Fibroblast of lung (primary cell): ENCODE results near the gene IL9R. TPM values are rescaled to one million over a fixed set of nuclear protein-coding genes. Genes with fewer than 3 reads are reported as not detected.

Source experiments
- DNase-seq, 2 donors: peaks; one replicate each; pipeline versions ENCODE4 v3.0.0 to v3.0.0-alpha.2; 2010; ENCODE audit warnings: low read depth in 2 of 2
- H2AFZ ChIP-seq: 2 replicates; pipeline ENCODE4 v1.5.1; 2012; ENCODE audit warnings: low read length, control low read depth, inconsistent platforms
- H3K27ac ChIP-seq: 2 replicates; pipeline ENCODE4 v1.5.1; 2011; ENCODE audit warnings: low read length, control low read depth; ENCODE audit not compliant: insufficient read depth
- H3K27me3 ChIP-seq: 2 replicates; pipeline ENCODE4 v1.5.1; 2011; ENCODE audit warnings: mild to moderate bottlenecking, low read length; ENCODE audit not compliant: control insufficient read depth, insufficient read depth
- H3K36me3 ChIP-seq: 2 replicates; pipeline ENCODE4 v1.5.1; 2011; ENCODE audit warnings: low read length; ENCODE audit not compliant: control insufficient read depth, insufficient read depth
- H3K4me1 ChIP-seq: 2 replicates; pipeline ENCODE4 v1.5.1; 2011; ENCODE audit warnings: low read length; ENCODE audit not compliant: control insufficient read depth, insufficient read depth; ENCODE audit errors: extremely low read depth
- H3K4me2 ChIP-seq: 2 replicates; pipeline ENCODE4 v1.5.1; 2011; ENCODE audit warnings: low read length, control low read depth; ENCODE audit not compliant: insufficient read depth; ENCODE audit errors: extremely low read depth
- H3K4me3 ChIP-seq, 4 experiments: fragments of 200-600 bp in 1 of 4; sonication (generic) in 1 of 4; replicated peaks in 1 of 4; 2 replicates each; pipeline ENCODE4 v1.5.1; 2011 to 2016; ENCODE audit warnings: low read length in 4 of 4, low read depth in 3 of 4, mild to moderate bottlenecking in 3 of 4, control low read depth in 2 of 4, inconsistent platforms in 1 of 4, mixed read lengths in 1 of 4; ENCODE audit not compliant: insufficient read depth in 1 of 4; ENCODE audit errors: control extremely low read depth in 1 of 4
- H3K79me2 ChIP-seq: 2 replicates; pipeline ENCODE4 v1.5.1; 2012; ENCODE audit warnings: mild to moderate bottlenecking, low read length, inconsistent platforms; ENCODE audit not compliant: control insufficient read depth, insufficient read depth
- H3K9ac ChIP-seq: 2 replicates; pipeline ENCODE4 v1.5.1; 2011; ENCODE audit warnings: mild to moderate bottlenecking, low read length, control low read depth; ENCODE audit not compliant: insufficient read depth
- H3K9me3 ChIP-seq: 2 replicates; pipeline ENCODE4 v1.5.1; 2012; ENCODE audit warnings: low read depth, low read length; ENCODE audit not compliant: control insufficient read depth, insufficient read depth
- H4K20me1 ChIP-seq: 2 replicates; pipeline ENCODE4 v1.5.1; 2011; ENCODE audit warnings: low read length; ENCODE audit not compliant: control insufficient read depth, insufficient read depth; ENCODE audit errors: extremely low read depth
- CTCF ChIP-seq, 2 donors: IDR thresholded peaks in 1 of 2; conservative IDR thresholded peaks in 1 of 2; 1 replicate in 1 of 2; 2 replicates in 1 of 2; pipeline ENCODE4 v1.5.1; 2011 to 2012; ENCODE audit warnings: low read length in 2 of 2, control low read depth in 1 of 2, inconsistent platforms in 1 of 2, low read depth in 1 of 2, mild to moderate bottlenecking in 1 of 2
- EZH2 ChIP-seq: IDR thresholded peaks from 2 replicates; pipeline ENCODE4 v1.5.1; 2012; ENCODE audit warnings: low read length, control low read depth, mild to moderate bottlenecking; ENCODE audit errors: missing control alignments
- polyA plus RNA-seq, 2 donors: library from polyadenylated mRNA; depleted of rRNA in 1 of 2; stranded (reverse) in 1 of 2; unstranded in 1 of 2; fragments of >200 nt; gene quantifications; 2 replicates each; pipeline ENCODE4 v1.2.1, GENCODE V29; 2011 to 2012; ENCODE audit warnings: missing spikeins in 1 of 2
- total RNA-seq: library from RNA; depleted of rRNA; stranded (reverse); fragments of >200 nt; gene quantifications from 2 replicates; pipeline ENCODE4 v1.2.1, GENCODE V29; 2014

IL9R gene
- total and polyA plus RNA-seq, 2 donors (not counting 1 experiment from before 2014, with no cell fraction given): not detected

GRCh38 chrX:155953055-155953454 lies 44.4 kb upstream of the IL9R start:
- no peak for TF ChIP-seq EZH2
- TF ChIP-seq CTCF (conservative IDR thresholded peaks at IDR 0.05 in 1 of 2, IDR thresholded peaks at IDR 0.05 in 1 of 2; ENCODE audit: low read depth in 1 of 2, low read length in 2 of 2): no peak
- Histone ChIP-seq H3K27me3 (no peaks in the 10 kb centered on the region), H3K36me3 (no peaks in the 10 kb centered on the region), H3K27ac (no peak overlapping the region), H3K4me1 (no peaks in the 10 kb centered on the region), H3K9ac (no peak overlapping the region), H4K20me1 (no peaks in the 10 kb centered on the region), H3K9me3 (no peaks in the 10 kb centered on the region), H2AFZ (no peak overlapping the region), H3K79me2 (no peaks in the 10 kb centered on the region), H3K4me2 (no peak overlapping the region), H3K4me3 (no peak overlapping the region)
- no peak for DNase-seq

- no peaks in the 10 kb centered on the region for H3K27me3 ChIP-seq
- DNase-seq: no peak
These were observed 42.7 kb upstream of the IL9R start for GRCh38 chrX:155954793-155955192.

GRCh38 chrX:155956099-155956498 lies 41.4 kb upstream of the IL9R start:
- Histone ChIP-seq H3K27ac (no peak overlapping the region), H3K79me2 (no peaks in the 10 kb centered on the region), H3K9me3 (no peaks in the 10 kb centered on the region), H3K4me1 (no peaks in the 10 kb centered on the region), H3K27me3 (no peaks in the 10 kb centered on the region), H4K20me1 (no peaks in the 10 kb centered on the region), H3K36me3 (no peaks in the 10 kb centered on the region), H3K9ac (no peak overlapping the region), H2AFZ (no peak overlapping the region), H3K4me3 (no peak overlapping the region), H3K4me2 (no peak overlapping the region)
- DNase-seq: no peak
- TF ChIP-seq CTCF (conservative IDR thresholded peaks at IDR 0.05 in 1 of 2, IDR thresholded peaks at IDR 0.05 in 1 of 2; ENCODE audit: low read depth in 1 of 2, low read length in 2 of 2): no peak
- no peak for TF ChIP-seq EZH2

More at GRCh38 chrX:155954793-155955192, 42.7 kb upstream of the IL9R start:
- no peak overlapping the region for H2AFZ ChIP-seq
- no peaks in the 10 kb centered on the region for H4K20me1 ChIP-seq
- no peaks in the 10 kb centered on the region for H3K4me1 ChIP-seq
- H3K9ac ChIP-seq: no peak overlapping the region
- H3K4me3 ChIP-seq: no peak overlapping the region
- no peak for TF ChIP-seq CTCF (conservative IDR thresholded peaks at IDR 0.05 in 1 of 2, IDR thresholded peaks at IDR 0.05 in 1 of 2; ENCODE audit: low read depth in 1 of 2, low read length in 2 of 2)
- TF ChIP-seq EZH2: no peak
- H3K27ac ChIP-seq: no peak overlapping the region
- H3K36me3 ChIP-seq: no peaks in the 10 kb centered on the region
- H3K79me2 ChIP-seq: no peaks in the 10 kb centered on the region
- no peaks in the 10 kb centered on the region for H3K9me3 ChIP-seq
- no peak overlapping the region for H3K4me2 ChIP-seq
